ENCODE data around the gene SNAP91.

The SNAP91 gene

GRCh38 chr6:83536647-83537589 lies 172.0 kb downstream of the SNAP91 start:
- no peak for DNase-seq

- DNase-seq = peak in 1 of 4 experiments; percentile 3
Observed at GRCh38 chr6:83536034-83536646, 172.8 kb downstream of the SNAP91 start.

GRCh38 chr6:83518816-83519480 lies 190.0 kb downstream of the SNAP91 start:
- DNase-seq = no peak

GRCh38 chr6:83517500-83517899 lies 191.4 kb downstream of the SNAP91 start:
- no peak for DNase-seq

GRCh38 chr6:83514866-83515466 lies 193.9 kb downstream of the SNAP91 start:
- DNase-seq = no peak

GRCh38 chr6:83514466-83514865 lies 194.4 kb downstream of the SNAP91 start:
- DNase-seq = no peak

- no peak for DNase-seq
Observed at GRCh38 chr6:83511901-83512681, 196.8 kb downstream of the SNAP91 start, which contains the start of gene PRSS35. Gene PRSS35, plus strand, starts transcription at chr6:83512534. Its CDS starts 10,908 bp downstream, at chr6:83523442.

GRCh38 chr6:83511266-83511665 lies 197.6 kb downstream of the SNAP91 start:
- no peak for DNase-seq

GRCh38 chr6:83510791-83511190 lies 198.1 kb downstream of the SNAP91 start:
- DNase-seq = no peak

- no peak for DNase-seq
Observed at GRCh38 chr6:83509441-83509840, 199.5 kb downstream of the SNAP91 start.

GRCh38 chr6:83505356-83505755 lies 203.5 kb downstream of the SNAP91 start:
- no peak for DNase-seq
